ENCODE measurements around the gene LIM2.

GRCh38 chr19:51417107-51417809 lies 29.5 kb upstream of the LIM2 start, which contains the start of gene SIGLEC10:
- TF ChIP-seq CTCF (IDR thresholded peaks at IDR 0.05): no peak
- TF ChIP-seq POLR2A (IDR thresholded peaks at IDR 0.05): no peak

Measured in uterus (tissue), 2 donors.